Muscle of leg (tissue), 11 donors: Measurements from ENCODE around the gene THAP7. TPM values are rescaled to one million over a fixed set of nuclear protein-coding genes. Genes with fewer than 3 reads are reported as not detected.

ENCODE experiments used
- DNase-seq: peaks from one replicate; pipeline ENCODE4 v3.0.0; 2013
- H3K27ac ChIP-seq: one replicate; pipeline ENCODE4 v1.5.1; 2013; ENCODE audit warnings: mild to moderate bottlenecking, low read length, control low read depth
- H3K27me3 ChIP-seq: one replicate; pipeline ENCODE4 v1.6.1; 2013; ENCODE audit warnings: low read length; ENCODE audit not compliant: control insufficient read depth, insufficient read depth
- H3K36me3 ChIP-seq: one replicate; pipeline ENCODE4 v1.6.1; 2013; ENCODE audit warnings: low read length; ENCODE audit not compliant: control insufficient read depth, insufficient read depth
- H3K4me1 ChIP-seq: one replicate; pipeline ENCODE4 v1.6.1; 2013; ENCODE audit warnings: low read length; ENCODE audit not compliant: control insufficient read depth, insufficient read depth
- H3K4me3 ChIP-seq: one replicate; pipeline ENCODE4 v1.5.1; 2013; ENCODE audit warnings: low read length, control low read depth
- H3K9me3 ChIP-seq: replicated peaks from 2 replicates; pipeline ENCODE4 v1.6.1; 2013; ENCODE audit warnings: low read depth, low read length; ENCODE audit not compliant: control insufficient read depth
- WGBS: methylation state at CpG from one replicate; pipeline ENCODE4 v1.1.5; 2013; ENCODE audit warnings: missing lambda C conversion rate; ENCODE audit not compliant: insufficient coverage; 5-methylcytosine and 5-hydroxymethylcytosine counted together
- polyA plus RNA-seq, 8 donors: library from polyadenylated mRNA; unstranded; fragments of 120-200 nt; gene quantifications; one replicate each; pipeline versions ENCODE4 v1.2.1 to v1.2.3, GENCODE V29; 2013; ENCODE audit warnings: inconsistent platforms in 1 of 8, low replicate concordance in 1 of 8; ENCODE audit not compliant: insufficient read length in 8 of 8, insufficient read depth in 1 of 8
- total RNA-seq: library from RNA; stranded (reverse); fragments of 120-200 nt; gene quantifications from one replicate; pipeline ENCODE4 v1.2.4, GENCODE V29; 2013

The THAP7 gene
- total and polyA plus RNA-seq, 9 donors = 18.8 to 22.1 (median 20.0) TPM

GRCh38 chr22:20970939-20971657 is 30.8 kb downstream of the THAP7 start:
- peaks cover 6% of the 10 kb centered on the region for H3K27me3 ChIP-seq
- WGBS = 17% methylated on average over 3 of the region's 4 CpGs

GRCh38 chr22:20968281-20968977 is 33.5 kb downstream of the THAP7 start:
- no peak for DNase-seq
- H3K27ac ChIP-seq = no peak overlapping the region
- 77% methylated on average over 2 of the region's 7 CpGs for WGBS
- H3K4me1 ChIP-seq = peaks cover 9% of the 10 kb centered on the region
- no peaks in the 10 kb centered on the region for H3K9me3 ChIP-seq
- no peaks in the 10 kb centered on the region for H3K36me3 ChIP-seq
- no peak overlapping the region for H3K4me3 ChIP-seq
- H3K27me3 ChIP-seq = peaks cover 29% of the 10 kb centered on the region

More at GRCh38 chr22:20970939-20971657, 30.8 kb downstream of the THAP7 start:
- Histone ChIP-seq H3K27ac (no peak overlapping the region), H3K9me3 (no peaks in the 10 kb centered on the region), H3K4me3 (no peak overlapping the region), H3K36me3 (no peaks in the 10 kb centered on the region), H3K4me1 (no peaks in the 10 kb centered on the region)
- DNase-seq = no peak

GRCh38 chr22:20967697-20968211 is 34.2 kb downstream of the THAP7 start:
- Histone ChIP-seq H3K4me3 (no peak overlapping the region), H3K9me3 (no peaks in the 10 kb centered on the region), H3K36me3 (no peaks in the 10 kb centered on the region), H3K27me3 (peaks cover 30% of the 10 kb centered on the region), H3K27ac (no peak overlapping the region), H3K4me1 (peaks cover 9% of the 10 kb centered on the region)
- DNase-seq = no peak
- WGBS = 29% methylated on average over 9 of the region's 19 CpGs

GRCh38 chr22:20966883-20967696 is 34.8 kb downstream of the THAP7 start, which contains the start of gene AIFM3:
Gene AIFM3, plus strand, starts transcription at chr22:20967255. Its CDS starts 690 bp downstream, at chr22:20967945.
- Histone ChIP-seq H3K27me3 (peaks cover 30% of the 10 kb centered on the region), H3K27ac (no peak within 1 kb of the TSS)
- no peak for DNase-seq

DNA sequence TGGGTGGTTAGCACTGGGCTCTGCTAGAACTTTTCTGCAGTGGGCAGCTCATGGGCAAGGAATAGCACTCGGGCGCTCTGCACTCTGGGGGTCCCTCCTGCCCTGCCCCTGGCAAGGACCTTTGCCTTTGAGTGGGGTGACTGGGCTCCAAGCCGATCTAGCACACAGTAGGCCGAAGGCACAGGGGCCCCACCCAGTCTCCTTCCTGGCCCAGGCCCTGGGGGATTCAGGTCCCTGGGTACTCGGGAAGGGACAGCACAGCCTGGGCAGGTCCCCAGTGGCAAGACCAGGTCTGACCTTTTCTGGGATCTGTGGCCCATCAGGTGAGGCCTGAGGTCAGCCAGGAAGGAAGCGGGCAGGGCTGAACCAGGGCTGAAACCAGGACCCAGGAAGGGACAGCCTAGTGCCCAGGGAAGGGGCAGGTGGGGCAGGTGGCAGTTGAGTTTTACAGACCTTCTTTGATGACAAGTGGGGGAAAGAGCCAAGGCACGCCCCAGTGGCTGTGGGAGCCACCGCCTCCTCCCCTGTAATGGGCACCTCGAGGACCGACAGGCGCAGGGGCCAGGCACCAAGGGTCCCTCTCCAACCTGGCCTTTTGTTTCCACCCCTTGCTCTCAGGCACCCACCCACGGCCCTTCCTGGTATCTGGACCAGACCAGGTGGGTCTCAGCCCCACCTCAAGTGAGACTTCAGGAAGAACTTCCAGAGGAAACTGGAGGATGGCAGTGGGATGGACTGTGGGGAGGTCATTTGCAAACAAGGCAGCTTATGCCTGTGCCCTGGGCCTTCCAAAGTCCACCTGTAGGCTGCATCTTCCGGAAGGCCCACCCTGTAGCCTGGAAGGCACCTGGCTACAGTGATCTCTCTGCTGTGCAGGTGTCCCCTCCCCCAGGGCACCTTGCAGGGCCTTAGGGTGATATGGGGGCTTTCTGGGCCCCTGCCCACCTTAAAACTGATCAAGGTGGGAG is 35.7 kb downstream of the THAP7 start:
- Histone ChIP-seq H3K9me3 (no peaks in the 10 kb centered on the region), H3K4me3 (no peak overlapping the region), H3K4me1 (peaks cover 9% of the 10 kb centered on the region), H3K27me3 (peaks cover 30% of the 10 kb centered on the region), H3K36me3 (no peaks in the 10 kb centered on the region), H3K27ac (no peak overlapping the region)
- 61% methylated on average over 11 of the region's 13 CpGs for WGBS
- DNase-seq = no peak

More at GRCh38 chr22:20966883-20967696, 34.8 kb downstream of the THAP7 start, which contains the start of gene AIFM3:
- Histone ChIP-seq H3K36me3 (no peaks in the 10 kb centered on the region), H3K4me3 (no peak within 1 kb of the TSS), H3K9me3 (no peaks in the 10 kb centered on the region), H3K4me1 (peaks cover 9% of the 10 kb centered on the region)
- WGBS = 35% methylated on average over 16 of the region's 22 CpGs

DNA sequence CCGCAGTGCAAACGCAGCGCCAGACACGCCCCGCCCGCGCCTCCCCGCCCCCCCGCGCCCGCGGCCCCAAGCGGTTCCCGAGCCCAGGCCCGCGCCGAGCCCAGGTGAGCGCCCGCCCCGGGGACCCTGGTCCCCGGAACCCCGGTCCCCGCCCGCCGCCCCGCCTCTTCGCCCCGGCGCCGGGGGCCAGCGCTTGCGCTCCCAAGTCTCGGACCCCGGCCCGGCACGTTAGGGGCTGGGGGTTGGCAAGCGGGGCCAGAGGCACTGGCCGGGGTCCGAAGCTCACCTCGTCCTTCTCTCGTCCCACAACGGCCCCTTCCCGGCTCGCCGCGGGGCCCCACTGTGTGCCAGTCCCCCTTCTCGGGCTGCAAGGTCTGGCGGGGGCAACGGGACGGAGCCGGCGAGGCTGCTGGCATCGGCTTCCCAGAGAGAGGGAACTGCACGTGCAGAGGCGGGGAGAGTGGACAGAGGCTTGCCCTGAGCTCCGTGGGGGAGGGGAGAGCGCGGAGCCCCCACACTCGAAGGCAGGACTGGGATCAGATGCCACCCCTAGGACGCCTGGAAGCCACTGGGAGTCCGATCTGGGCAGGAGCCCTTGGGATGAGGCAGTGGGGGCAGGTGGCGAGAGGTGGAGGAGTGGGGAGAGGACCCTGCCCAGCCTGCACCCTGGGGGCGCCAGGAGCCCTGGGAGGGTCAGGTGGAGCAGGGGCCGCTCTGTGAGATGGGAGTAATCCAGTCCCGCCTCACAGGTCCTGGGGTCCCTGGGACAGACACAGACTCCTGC is 36.6 kb downstream of the THAP7 start:
- DNase-seq = no peak
- no peak overlapping the region for H3K27ac ChIP-seq
- H3K4me1 ChIP-seq = peaks cover 9% of the 10 kb centered on the region
- 7% methylated on average over 55 of the region's 65 CpGs for WGBS
- no peaks in the 10 kb centered on the region for H3K9me3 ChIP-seq
- H3K4me3 ChIP-seq = no peak overlapping the region
- H3K36me3 ChIP-seq = no peaks in the 10 kb centered on the region
- peaks cover 30% of the 10 kb centered on the region for H3K27me3 ChIP-seq

DNA sequence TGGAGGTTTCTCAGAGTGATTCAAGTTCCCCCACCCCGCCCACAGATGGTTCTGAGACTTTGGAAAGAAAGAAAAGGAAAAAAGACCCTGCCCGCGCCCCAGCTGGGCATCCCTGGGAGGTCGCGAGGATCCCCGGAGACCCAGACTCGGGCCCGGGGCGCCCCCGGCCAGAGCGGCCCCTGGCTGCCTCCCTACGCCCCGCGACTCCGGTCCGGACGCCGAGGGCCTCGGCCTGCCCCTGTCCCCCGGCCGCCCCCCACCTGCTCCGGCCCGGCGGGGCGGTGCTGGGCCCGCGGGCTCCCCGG is 37.2 kb downstream of the THAP7 start:
- H3K27ac ChIP-seq = no peak overlapping the region
- H3K9me3 ChIP-seq = no peaks in the 10 kb centered on the region
- WGBS = under 1% methylated on average over 27 of the region's 28 CpGs
- peaks cover 30% of the 10 kb centered on the region for H3K27me3 ChIP-seq
- no peak for DNase-seq
- no peak overlapping the region for H3K4me3 ChIP-seq
- no peaks in the 10 kb centered on the region for H3K36me3 ChIP-seq
- H3K4me1 ChIP-seq = peaks cover 9% of the 10 kb centered on the region

GRCh38 chr22:20964090-20964798 is 37.7 kb downstream of the THAP7 start:
- Histone ChIP-seq H3K4me1 (peaks cover 9% of the 10 kb centered on the region), H3K9me3 (no peaks in the 10 kb centered on the region), H3K27ac (no peak overlapping the region), H3K27me3 (peaks cover 30% of the 10 kb centered on the region), H3K36me3 (no peaks in the 10 kb centered on the region), H3K4me3 (no peak overlapping the region)
- DNase-seq = no peak
- 100% methylated on average over 1 of the region's 6 CpGs for WGBS
